ENCODE results near the gene CRYAA.

GRCh38 chr21:43189936-43190335 is 21.1 kb downstream of the CRYAA start:
- TF ChIP-seq CTCF (IDR thresholded peaks at IDR 0.05) (no peak), POLR2A (IDR thresholded peaks at IDR 0.05) (no peak), POLR2AphosphoS5 (IDR thresholded peaks at IDR 0.05) (no peak), EP300 (IDR thresholded peaks at IDR 0.05; ENCODE audit: low read depth) (no peak)
